ENCODE results near the gene CA10. TPM values are rescaled to one million over a fixed set of nuclear protein-coding genes. Genes with fewer than 3 reads are reported as not detected.

The CA10 gene
- total and polyA plus RNA-seq, 2 donors (not counting 3 experiments of a cell fraction or from before 2014, with no cell fraction given): not detected

GRCh38 chr17:51653878-51654277 lies 504.6 kb downstream of the CA10 start:
- no peaks in the 10 kb centered on the region for H3K36me3 ChIP-seq (ENCODE audit: control insufficient read depth in 2 of 2, extremely low read depth in 1 of 2, insufficient read depth in 2 of 2, low read length in 2 of 2)
- no peaks in the 10 kb centered on the region for H3K9me3 ChIP-seq (replicated peaks; ENCODE audit: control insufficient read depth, insufficient read depth, low read length)
- ChIA-PET CTCF (no interaction called here), POLR2A (no interaction called here)
- H3K4me3 ChIP-seq (replicated peaks in 1 of 3; ENCODE audit: insufficient read depth in 1 of 3, low read depth in 1 of 3, low read length in 3 of 3): no peak overlapping the region
- H3K9me1 ChIP-seq (replicated peaks; ENCODE audit: control insufficient read depth, extremely low read depth, insufficient read depth, low read length): no peaks in the 10 kb centered on the region
- no peak for FAIRE-seq
- dilution Hi-C loops (cut with MboI; ENCODE audit: extremely low pct_ligation_motif_present, low sequenced_read_pairs): no loop called here
- H3K4me1 ChIP-seq (ENCODE audit: control insufficient read depth, extremely low read depth, insufficient read depth, low read length): no peaks in the 10 kb centered on the region
- no peak overlapping the region for H2AFZ ChIP-seq (ENCODE audit: low read depth, low read length)
- no peak overlapping the region for H3K4me2 ChIP-seq (ENCODE audit: insufficient read depth, low read length)
- no peaks in the 10 kb centered on the region for H4K20me1 ChIP-seq (replicated peaks; ENCODE audit: control insufficient read depth, extremely low read depth, insufficient read depth, low read length)
- no peak for DNase-seq (ENCODE audit: low read depth, low spot score)
- no peak overlapping the region for H3K27ac ChIP-seq (ENCODE audit: insufficient read depth, low read depth, low read length)
- TF ChIP-seq EZH2 (IDR thresholded peaks at IDR 0.05; ENCODE audit: borderline replicate concordance, low read depth, low read length, severe bottlenecking) (no peak), GATA2 (IDR thresholded peaks at IDR 0.05; ENCODE audit: insufficient read depth, insufficient read length, low read depth, low read length) (no peak), MYC (IDR thresholded peaks at IDR 0.05; ENCODE audit: low read depth, low read length) (no peak), FOS (IDR thresholded peaks at IDR 0.05; ENCODE audit: borderline replicate concordance, insufficient read depth, low read length) (no peak), POLR2A (IDR thresholded peaks at IDR 0.05; ENCODE audit: low read depth, low read length) (no peak), JUN (IDR thresholded peaks at IDR 0.05; ENCODE audit: borderline replicate concordance, insufficient read depth, insufficient read length, low read depth) (no peak), POLR2AphosphoS5 (IDR thresholded peaks at IDR 0.05; ENCODE audit: insufficient read depth, low read depth, low read length) (no peak)
- TF ChIP-seq, protein P1, sequence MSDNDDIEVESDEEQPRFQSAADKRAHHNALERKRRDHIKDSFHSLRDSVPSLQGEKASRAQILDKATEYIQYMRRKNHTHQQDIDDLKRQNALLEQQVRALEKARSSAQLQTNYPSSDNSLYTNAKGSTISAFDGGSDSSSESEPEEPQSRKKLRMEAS (IDR thresholded peaks at IDR 0.05; ENCODE audit: insufficient read depth, insufficient read length): no peak
- TF ChIP-seq, protein P2, sequence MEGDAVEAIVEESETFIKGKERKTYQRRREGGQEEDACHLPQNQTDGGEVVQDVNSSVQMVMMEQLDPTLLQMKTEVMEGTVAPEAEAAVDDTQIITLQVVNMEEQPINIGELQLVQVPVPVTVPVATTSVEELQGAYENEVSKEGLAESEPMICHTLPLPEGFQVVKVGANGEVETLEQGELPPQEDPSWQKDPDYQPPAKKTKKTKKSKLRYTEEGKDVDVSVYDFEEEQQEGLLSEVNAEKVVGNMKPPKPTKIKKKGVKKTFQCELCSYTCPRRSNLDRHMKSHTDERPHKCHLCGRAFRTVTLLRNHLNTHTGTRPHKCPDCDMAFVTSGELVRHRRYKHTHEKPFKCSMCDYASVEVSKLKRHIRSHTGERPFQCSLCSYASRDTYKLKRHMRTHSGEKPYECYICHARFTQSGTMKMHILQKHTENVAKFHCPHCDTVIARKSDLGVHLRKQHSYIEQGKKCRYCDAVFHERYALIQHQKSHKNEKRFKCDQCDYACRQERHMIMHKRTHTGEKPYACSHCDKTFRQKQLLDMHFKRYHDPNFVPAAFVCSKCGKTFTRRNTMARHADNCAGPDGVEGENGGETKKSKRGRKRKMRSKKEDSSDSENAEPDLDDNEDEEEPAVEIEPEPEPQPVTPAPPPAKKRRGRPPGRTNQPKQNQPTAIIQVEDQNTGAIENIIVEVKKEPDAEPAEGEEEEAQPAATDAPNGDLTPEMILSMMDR (IDR thresholded peaks at IDR 0.05; ENCODE audit: extremely low read depth in 1 of 2, insufficient read depth in 1 of 2, low read depth in 1 of 2, low read length in 2 of 2): no peak
- H3K79me2 ChIP-seq (ENCODE audit: control insufficient read depth, insufficient read depth, low read length): no peaks in the 10 kb centered on the region
- intact Hi-C loops (cut with micrococcal nuclease): no loop called here
- no TSS peak for BruUV-seq (replicated peaks)
- H3K27me3 ChIP-seq (ENCODE audit: control insufficient read depth in 2 of 2, insufficient read depth in 2 of 2, low read length in 2 of 2): no peaks in the 10 kb centered on the region
- no peak overlapping the region for H3K9ac ChIP-seq (replicated peaks; ENCODE audit: extremely low read depth, insufficient read depth, low read length)
